A673 (cell line): ENCODE data around the gene ZZZ3. TPM values are rescaled to one million over a fixed set of nuclear protein-coding genes. Genes with fewer than 3 reads are reported as not detected.

ENCODE experiments used
- Bru-seq: library from RNA; stranded (reverse); fragments of 400-500 nt; gene quantifications from one replicate; lab custom pipeline; 2021; lab: Mats Ljungman, UMichigan
- BruChase-seq, 2 experiments: library from RNA; stranded (reverse); fragments of 400-500 nt; gene quantifications; one replicate each; lab custom pipeline; 2021; lab: Mats Ljungman, UMichigan
- BruUV-seq: library from RNA; stranded (reverse); fragments of 400-500 nt; replicated peaks from 2 replicates; lab custom pipeline; 2021; lab: Mats Ljungman, UMichigan
- CTCF ChIA-PET: fragments of 300-600 bp; sonication (Branson Sonifier 250); formaldehyde crosslinking; loops from one replicate; lab custom pipeline; 2022; ENCODE audit warnings: antibody characterized with exemption; lab: Charles Lee
- POLR2A ChIA-PET: fragments of 300-600 bp; sonication (Branson Sonifier 250); formaldehyde crosslinking; loops from one replicate; lab custom pipeline; 2022; ENCODE audit warnings: antibody characterized with exemption; ENCODE audit not compliant: low non-redundant PET; lab: Charles Lee
- DNase-seq: peaks from one replicate; pipeline ENCODE4 v3.0.0-alpha.2; 2015; ENCODE audit warnings: low spot score
- H3K27ac ChIP-seq: fragments of 200-600 bp; sonication (generic); 2 replicates; pipeline ENCODE4 v1.5.1; 2016; ENCODE audit warnings: mixed run types, low read depth, mild to moderate bottlenecking, mixed read lengths, antibody characterized with exemption, low read length; ENCODE audit not compliant: poor library complexity, severe bottlenecking
- H3K27me3 ChIP-seq: fragments of 200-600 bp; sonication (generic); replicated peaks from 2 replicates; pipeline ENCODE4 v1.6.1; 2017; ENCODE audit warnings: mixed run types, low read depth, mild to moderate bottlenecking, mixed read lengths, antibody characterized with exemption, low read length; ENCODE audit not compliant: insufficient read depth, poor library complexity
- H3K36me3 ChIP-seq: fragments of 200-600 bp; sonication (generic); 2 replicates; pipeline ENCODE4 v1.6.1; 2016; ENCODE audit warnings: mixed run types, mild to moderate bottlenecking, mixed read lengths, antibody characterized with exemption, low read length; ENCODE audit not compliant: insufficient read depth, poor library complexity, severe bottlenecking
- H3K4me1 ChIP-seq: fragments of 200-600 bp; sonication (generic); 2 replicates; pipeline ENCODE4 v1.6.1; 2017; ENCODE audit warnings: mixed run types, mild to moderate bottlenecking, mixed read lengths, antibody characterized with exemption, low read length; ENCODE audit not compliant: insufficient read depth, poor library complexity, severe bottlenecking
- H3K4me3 ChIP-seq: fragments of 200-600 bp; sonication (generic); 2 replicates; pipeline ENCODE4 v1.5.1; 2016; ENCODE audit warnings: low read depth, mixed run types, mild to moderate bottlenecking, mixed read lengths, low read length; ENCODE audit not compliant: poor library complexity, severe bottlenecking
- H3K9me3 ChIP-seq: fragments of 200-600 bp; sonication (generic); 2 replicates; pipeline ENCODE4 v1.6.1; 2016; ENCODE audit warnings: mixed run types, low read depth, mild to moderate bottlenecking, mixed read lengths, antibody characterized with exemption, low read length; ENCODE audit not compliant: poor library complexity, severe bottlenecking
- EZH2 ChIP-seq: fragments of 200-600 bp; sonication (generic); IDR thresholded peaks from 2 replicates; pipeline ENCODE4 v1.6.1; 2017; ENCODE audit warnings: borderline replicate concordance, low read depth, mild to moderate bottlenecking, mixed read lengths, antibody characterized with exemption, low read length; ENCODE audit not compliant: poor library complexity, severe bottlenecking
- intact Hi-C: fragments of 100-400 bp; cut with micrococcal nuclease; formaldehyde crosslinking; loops from one replicate; pipeline ENCODE4 v1.10.0; 2022; ENCODE audit not compliant: unreplicated experiment
- long read RNA-seq: library from polyadenylated mRNA; stranded (forward); transcript quantifications from one replicate; pipeline ENCODE4 v2.0.0, GENCODE V29; 2022
- total RNA-seq: library from RNA; stranded (reverse); gene quantifications from 2 replicates; pipeline ENCODE4 v1.2.3, GENCODE V29; 2021
- TF ChIP-seq, protein P1 (sequence below): fragments of 300-800, 200-600 bp; sonication (generic); conservative IDR thresholded peaks from 2 replicates; pipeline ENCODE4 v1.5.1; 2017; ENCODE audit warnings: low read depth, mild to moderate bottlenecking, antibody characterized with exemption, low read length, moderate library complexity, mixed read lengths

ZZZ3 gene
- total RNA-seq (54.6 and 68.8 TPM in 2 replicates), Bru-seq, nascent RNA (percentile 97 among the genes with signal in this experiment), BruChase-seq, experiment 1, labeled RNA remaining after a 2-hour chase (percentile 92 among the genes with signal in this experiment), BruChase-seq, experiment 2, labeled RNA remaining after a 6-hour chase (percentile 90 among the genes with signal in this experiment)
- long read RNA-seq, full-length matches to known transcripts: 19 of 100 reads
- long read RNA-seq, partial matches to known transcripts: 6 of 100 reads
- long read RNA-seq, other reads (novel, unspliced or antisense): 75 of 100 reads

GRCh38 chr1:77682460-77683159 is at the start of gene ZZZ3:
TSS of gene ZZZ3 (minus strand) at chr1:77682658. CDS start at chr1:77633354, 49,304 bp downstream.
- Histone ChIP-seq H3K4me1 (peaks cover 46% of the 10 kb centered on the region), H3K9me3 (no peaks in the 10 kb centered on the region), H3K36me3 (no peaks in the 10 kb centered on the region), H3K27ac (peak within 1 kb of the TSS; percentile 94), H3K27me3 (no peaks in the 10 kb centered on the region), H3K4me3 (peak within 1 kb of the TSS; percentile 81)
- no TSS peak for BruUV-seq
- peak; percentile 95 for DNase-seq
- POLR2A ChIA-PET: no interaction called here
- intact Hi-C loops: loop anchor here (2.0 to 10.0 kb wide), 4 partner anchors 62 to 535 kb away; no protein-coding TSS in a partner anchor
- CTCF ChIA-PET: interaction anchor here (0.6 to 1.2 kb wide), 3 partner anchors 13 to 404 kb away, joined by 3 to 13 read pairs (median 3); no protein-coding TSS in a partner anchor
- TF ChIP-seq EZH2: no peak
- TF ChIP-seq, protein P1, sequence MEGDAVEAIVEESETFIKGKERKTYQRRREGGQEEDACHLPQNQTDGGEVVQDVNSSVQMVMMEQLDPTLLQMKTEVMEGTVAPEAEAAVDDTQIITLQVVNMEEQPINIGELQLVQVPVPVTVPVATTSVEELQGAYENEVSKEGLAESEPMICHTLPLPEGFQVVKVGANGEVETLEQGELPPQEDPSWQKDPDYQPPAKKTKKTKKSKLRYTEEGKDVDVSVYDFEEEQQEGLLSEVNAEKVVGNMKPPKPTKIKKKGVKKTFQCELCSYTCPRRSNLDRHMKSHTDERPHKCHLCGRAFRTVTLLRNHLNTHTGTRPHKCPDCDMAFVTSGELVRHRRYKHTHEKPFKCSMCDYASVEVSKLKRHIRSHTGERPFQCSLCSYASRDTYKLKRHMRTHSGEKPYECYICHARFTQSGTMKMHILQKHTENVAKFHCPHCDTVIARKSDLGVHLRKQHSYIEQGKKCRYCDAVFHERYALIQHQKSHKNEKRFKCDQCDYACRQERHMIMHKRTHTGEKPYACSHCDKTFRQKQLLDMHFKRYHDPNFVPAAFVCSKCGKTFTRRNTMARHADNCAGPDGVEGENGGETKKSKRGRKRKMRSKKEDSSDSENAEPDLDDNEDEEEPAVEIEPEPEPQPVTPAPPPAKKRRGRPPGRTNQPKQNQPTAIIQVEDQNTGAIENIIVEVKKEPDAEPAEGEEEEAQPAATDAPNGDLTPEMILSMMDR: no peak

DNA sequence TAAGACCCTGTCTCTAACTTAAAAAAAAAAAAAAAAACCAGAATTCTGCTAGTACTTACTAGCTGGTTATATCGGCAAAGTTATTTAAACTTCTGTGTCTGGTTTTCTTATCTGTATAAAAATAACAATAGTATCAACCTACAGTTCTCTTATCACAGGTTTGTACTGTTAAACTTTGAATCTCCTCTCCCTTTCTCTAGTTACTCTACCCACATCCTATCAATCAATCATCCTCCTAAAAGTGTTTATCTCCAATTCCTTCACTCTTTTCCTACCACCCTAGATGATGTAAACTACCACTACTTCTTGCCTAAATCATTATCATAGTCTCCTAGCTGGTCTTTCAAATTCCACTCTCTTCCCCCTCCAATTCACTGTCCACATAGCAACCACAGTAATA is 49.6 kb upstream of the ZZZ3 start:
- TF ChIP-seq, protein P1: no peak
- Histone ChIP-seq H3K27me3 (no peaks in the 10 kb centered on the region), H3K9me3 (no peaks in the 10 kb centered on the region), H3K36me3 (peaks cover 44% of the 10 kb centered on the region), H3K4me3 (no peak overlapping the region), H3K27ac (no peak overlapping the region), H3K4me1 (no peaks in the 10 kb centered on the region)
- no peak for DNase-seq
- ChIA-PET CTCF (no interaction called here), POLR2A (no interaction called here)
- BruUV-seq: no TSS peak
- intact Hi-C loops: no loop called here

GRCh38 chr1:77725706-77726105 is 43.2 kb upstream of the ZZZ3 start:
- no peaks in the 10 kb centered on the region for H3K27me3 ChIP-seq
- no peaks in the 10 kb centered on the region for H3K9me3 ChIP-seq
- no peaks in the 10 kb centered on the region for H3K4me1 ChIP-seq
- intact Hi-C loops: loop anchor here (10.0 kb wide), 1 partner anchor 389 kb away; no protein-coding TSS in a partner anchor
- no peak overlapping the region for H3K4me3 ChIP-seq
- CTCF ChIA-PET: interaction anchor here (0.7 kb wide), 1 partner anchor 200 kb away, joined by 6 read pairs; no protein-coding TSS in a partner anchor
- POLR2A ChIA-PET: no interaction called here
- H3K36me3 ChIP-seq: peaks cover 87% of the 10 kb centered on the region
- H3K27ac ChIP-seq: no peak overlapping the region
- no TSS peak for BruUV-seq
- TF ChIP-seq EZH2: no peak
- TF ChIP-seq, protein P1: no peak
- DNase-seq: no peak
